ENCODE measurements around the gene YKT6. TPM values are rescaled to one million over a fixed set of nuclear protein-coding genes. Genes with fewer than 3 reads are reported as not detected.
A peak's percentile ranks its signal among the peaks of the same experiment; 100 is the strongest.

YKT6 gene
- total and polyA plus RNA-seq, 2 experiments from 2014 or later = 33.5 to 114 TPM

DNA sequence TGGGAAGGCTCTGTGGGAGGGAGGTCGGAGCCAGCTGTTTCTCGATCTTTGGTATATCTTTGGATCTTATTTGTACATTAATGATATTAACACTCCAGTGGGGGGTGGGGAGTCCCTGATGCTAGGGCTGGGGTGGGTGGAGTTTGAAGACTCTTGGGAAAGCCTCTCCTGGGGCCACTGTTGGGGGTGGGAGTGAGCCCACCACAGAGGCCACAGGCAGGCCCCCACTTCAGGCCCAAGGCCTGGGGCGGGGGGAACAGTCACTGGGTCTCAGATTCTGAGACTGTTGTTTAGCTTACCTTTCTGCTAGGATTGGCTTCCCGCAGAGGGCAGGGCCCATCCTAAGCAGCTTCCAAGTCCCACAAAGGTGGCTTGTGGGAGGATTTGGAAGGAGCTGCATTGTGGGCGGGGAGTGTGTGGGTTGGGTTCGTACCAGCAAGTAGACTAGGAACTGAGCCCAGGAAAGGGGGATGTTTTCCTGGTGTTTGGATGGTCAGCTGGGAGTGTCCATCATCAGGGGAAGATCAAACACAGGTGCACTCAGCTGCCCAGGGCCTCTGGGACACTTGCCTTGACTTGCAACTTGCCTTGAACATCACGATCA is 11.9 kb downstream of the YKT6 start (continued):
- TF ChIP-seq, protein P1, sequence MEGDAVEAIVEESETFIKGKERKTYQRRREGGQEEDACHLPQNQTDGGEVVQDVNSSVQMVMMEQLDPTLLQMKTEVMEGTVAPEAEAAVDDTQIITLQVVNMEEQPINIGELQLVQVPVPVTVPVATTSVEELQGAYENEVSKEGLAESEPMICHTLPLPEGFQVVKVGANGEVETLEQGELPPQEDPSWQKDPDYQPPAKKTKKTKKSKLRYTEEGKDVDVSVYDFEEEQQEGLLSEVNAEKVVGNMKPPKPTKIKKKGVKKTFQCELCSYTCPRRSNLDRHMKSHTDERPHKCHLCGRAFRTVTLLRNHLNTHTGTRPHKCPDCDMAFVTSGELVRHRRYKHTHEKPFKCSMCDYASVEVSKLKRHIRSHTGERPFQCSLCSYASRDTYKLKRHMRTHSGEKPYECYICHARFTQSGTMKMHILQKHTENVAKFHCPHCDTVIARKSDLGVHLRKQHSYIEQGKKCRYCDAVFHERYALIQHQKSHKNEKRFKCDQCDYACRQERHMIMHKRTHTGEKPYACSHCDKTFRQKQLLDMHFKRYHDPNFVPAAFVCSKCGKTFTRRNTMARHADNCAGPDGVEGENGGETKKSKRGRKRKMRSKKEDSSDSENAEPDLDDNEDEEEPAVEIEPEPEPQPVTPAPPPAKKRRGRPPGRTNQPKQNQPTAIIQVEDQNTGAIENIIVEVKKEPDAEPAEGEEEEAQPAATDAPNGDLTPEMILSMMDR (conservative IDR thresholded peaks at IDR 0.05; ENCODE audit: low read depth in 2 of 2) = no peak

DNA sequence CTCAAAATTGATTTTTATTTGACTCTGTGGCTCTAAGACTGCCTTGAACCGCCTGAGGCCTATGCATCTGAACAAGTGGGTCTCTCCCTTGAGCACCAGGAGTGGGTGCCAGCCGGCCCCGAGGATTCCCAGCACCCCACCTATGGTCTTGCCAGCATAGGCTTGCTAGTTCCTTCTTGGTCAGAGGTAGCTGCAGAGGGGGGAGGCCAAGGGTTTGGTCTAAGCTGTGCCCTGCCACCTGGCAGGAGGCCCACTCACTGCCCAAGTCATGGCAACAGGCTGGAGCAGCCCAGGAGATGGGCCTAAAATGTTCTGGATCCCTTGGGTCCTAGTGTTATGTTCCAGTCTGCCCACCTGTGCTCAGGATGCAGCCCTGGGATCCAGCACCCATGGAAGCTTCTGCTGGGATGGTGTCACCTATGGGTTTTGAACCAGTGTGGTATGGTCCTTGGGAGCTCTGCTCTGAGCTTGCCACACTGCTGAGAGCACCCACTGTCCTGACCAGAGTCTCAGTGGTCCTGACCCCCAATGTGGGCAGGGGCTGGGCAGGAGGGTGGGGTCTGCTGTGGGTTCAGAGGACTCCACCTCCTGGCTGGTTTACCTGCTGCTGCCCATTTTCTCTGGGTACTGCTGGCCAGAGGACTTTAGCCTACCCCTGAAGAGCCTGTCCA is 12.6 kb downstream of the YKT6 start:
- ATAC-seq = no peak
- peaks cover 1% of the 10 kb centered on the region for H3K27me3 Mint-ChIP-seq (ENCODE audit: insufficient read depth, low read depth, poor library complexity)
- no peaks in the 10 kb centered on the region for H3F3A ChIP-seq (replicated peaks; ENCODE audit: low read depth)
- H3K4me1 ChIP-seq (ENCODE audit: insufficient read depth) = peaks cover 7% of the 10 kb centered on the region
- H3K27ac ChIP-seq (ENCODE audit: low read depth) = peak overlapping the region; percentile 12; the same call in 1 of the 2 replicates
- no peaks in the 10 kb centered on the region for H3K27me3 ChIP-seq (ENCODE audit: insufficient read depth)
- H3K4me2 ChIP-seq = no peak overlapping the region
- no peaks in the 10 kb centered on the region for H3K9me3 Mint-ChIP-seq
- H3K36me3 ChIP-seq (ENCODE audit: insufficient read depth) = peaks cover 20% of the 10 kb centered on the region
- no peak overlapping the region for H3K4me3 Mint-ChIP-seq
- no peak overlapping the region for H3K4me3 ChIP-seq
- peak overlapping the region; percentile 87; the same call in 1 of the 2 replicates for H3K27ac Mint-ChIP-seq
- H2AFZ ChIP-seq = no peak overlapping the region
- H3K79me2 ChIP-seq (replicated peaks; ENCODE audit: insufficient read depth) = no peaks in the 10 kb centered on the region
- peaks cover 11% of the 10 kb centered on the region; the same call in 1 of the 2 replicates for H4K20me1 ChIP-seq (replicated peaks; ENCODE audit: insufficient read depth)
- DNase-seq (ENCODE audit: low spot score) = no peak
- H3K9me2 ChIP-seq (ENCODE audit: insufficient read depth) = no peaks in the 10 kb centered on the region
- H3K36me3 Mint-ChIP-seq (ENCODE audit: low read depth) = peaks cover 38% of the 10 kb centered on the region
- H3K4me1 Mint-ChIP-seq = peaks cover 29% of the 10 kb centered on the region
- TF ChIP-seq, protein P2, sequence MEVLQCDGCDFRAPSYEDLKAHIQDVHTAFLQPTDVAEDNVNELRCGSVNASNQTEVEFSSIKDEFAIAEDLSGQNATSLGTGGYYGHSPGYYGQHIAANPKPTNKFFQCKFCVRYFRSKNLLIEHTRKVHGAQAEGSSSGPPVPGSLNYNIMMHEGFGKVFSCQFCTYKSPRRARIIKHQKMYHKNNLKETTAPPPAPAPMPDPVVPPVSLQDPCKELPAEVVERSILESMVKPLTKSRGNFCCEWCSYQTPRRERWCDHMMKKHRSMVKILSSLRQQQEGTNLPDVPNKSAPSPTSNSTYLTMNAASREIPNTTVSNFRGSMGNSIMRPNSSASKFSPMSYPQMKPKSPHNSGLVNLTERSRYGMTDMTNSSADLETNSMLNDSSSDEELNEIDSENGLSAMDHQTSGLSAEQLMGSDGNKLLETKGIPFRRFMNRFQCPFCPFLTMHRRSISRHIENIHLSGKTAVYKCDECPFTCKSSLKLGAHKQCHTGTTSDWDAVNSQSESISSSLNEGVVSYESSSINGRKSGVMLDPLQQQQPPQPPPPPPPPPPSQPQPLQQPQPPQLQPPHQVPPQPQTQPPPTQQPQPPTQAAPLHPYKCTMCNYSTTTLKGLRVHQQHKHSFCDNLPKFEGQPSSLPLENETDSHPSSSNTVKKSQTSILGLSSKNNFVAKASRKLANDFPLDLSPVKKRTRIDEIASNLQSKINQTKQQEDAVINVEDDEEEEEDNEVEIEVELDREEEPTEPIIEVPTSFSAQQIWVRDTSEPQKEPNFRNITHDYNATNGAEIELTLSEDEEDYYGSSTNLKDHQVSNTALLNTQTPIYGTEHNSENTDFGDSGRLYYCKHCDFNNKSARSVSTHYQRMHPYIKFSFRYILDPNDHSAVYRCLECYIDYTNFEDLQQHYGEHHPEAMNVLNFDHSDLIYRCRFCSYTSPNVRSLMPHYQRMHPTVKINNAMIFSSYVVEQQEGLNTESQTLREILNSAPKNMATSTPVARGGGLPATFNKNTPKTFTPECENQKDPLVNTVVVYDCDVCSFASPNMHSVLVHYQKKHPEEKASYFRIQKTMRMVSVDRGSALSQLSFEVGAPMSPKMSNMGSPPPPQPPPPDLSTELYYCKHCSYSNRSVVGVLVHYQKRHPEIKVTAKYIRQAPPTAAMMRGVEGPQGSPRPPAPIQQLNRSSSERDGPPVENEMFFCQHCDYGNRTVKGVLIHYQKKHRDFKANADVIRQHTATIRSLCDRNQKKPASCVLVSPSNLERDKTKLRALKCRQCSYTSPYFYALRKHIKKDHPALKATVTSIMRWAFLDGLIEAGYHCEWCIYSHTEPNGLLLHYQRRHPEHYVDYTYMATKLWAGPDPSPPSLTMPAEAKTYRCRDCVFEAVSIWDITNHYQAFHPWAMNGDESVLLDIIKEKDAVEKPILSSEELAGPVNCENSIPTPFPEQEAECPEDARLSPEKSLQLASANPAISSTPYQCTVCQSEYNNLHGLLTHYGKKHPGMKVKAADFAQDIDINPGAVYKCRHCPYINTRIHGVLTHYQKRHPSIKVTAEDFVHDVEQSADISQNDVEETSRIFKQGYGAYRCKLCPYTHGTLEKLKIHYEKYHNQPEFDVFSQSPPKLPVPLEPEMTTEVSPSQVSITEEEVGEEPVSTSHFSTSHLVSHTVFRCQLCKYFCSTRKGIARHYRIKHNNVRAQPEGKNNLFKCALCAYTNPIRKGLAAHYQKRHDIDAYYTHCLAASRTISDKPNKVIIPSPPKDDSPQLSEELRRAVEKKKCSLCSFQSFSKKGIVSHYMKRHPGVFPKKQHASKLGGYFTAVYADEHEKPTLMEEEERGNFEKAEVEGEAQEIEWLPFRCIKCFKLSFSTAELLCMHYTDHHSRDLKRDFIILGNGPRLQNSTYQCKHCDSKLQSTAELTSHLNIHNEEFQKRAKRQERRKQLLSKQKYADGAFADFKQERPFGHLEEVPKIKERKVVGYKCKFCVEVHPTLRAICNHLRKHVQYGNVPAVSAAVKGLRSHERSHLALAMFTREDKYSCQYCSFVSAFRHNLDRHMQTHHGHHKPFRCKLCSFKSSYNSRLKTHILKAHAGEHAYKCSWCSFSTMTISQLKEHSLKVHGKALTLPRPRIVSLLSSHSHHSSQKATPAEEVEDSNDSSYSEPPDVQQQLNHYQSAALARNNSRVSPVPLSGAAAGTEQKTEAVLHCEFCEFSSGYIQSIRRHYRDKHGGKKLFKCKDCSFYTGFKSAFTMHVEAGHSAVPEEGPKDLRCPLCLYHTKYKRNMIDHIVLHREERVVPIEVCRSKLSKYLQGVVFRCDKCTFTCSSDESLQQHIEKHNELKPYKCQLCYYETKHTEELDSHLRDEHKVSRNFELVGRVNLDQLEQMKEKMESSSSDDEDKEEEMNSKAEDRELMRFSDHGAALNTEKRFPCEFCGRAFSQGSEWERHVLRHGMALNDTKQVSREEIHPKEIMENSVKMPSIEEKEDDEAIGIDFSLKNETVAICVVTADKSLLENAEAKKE (CRISPR knock-in tag; IDR thresholded peaks at IDR 0.05) = no peak
- TF ChIP-seq, protein P3, sequence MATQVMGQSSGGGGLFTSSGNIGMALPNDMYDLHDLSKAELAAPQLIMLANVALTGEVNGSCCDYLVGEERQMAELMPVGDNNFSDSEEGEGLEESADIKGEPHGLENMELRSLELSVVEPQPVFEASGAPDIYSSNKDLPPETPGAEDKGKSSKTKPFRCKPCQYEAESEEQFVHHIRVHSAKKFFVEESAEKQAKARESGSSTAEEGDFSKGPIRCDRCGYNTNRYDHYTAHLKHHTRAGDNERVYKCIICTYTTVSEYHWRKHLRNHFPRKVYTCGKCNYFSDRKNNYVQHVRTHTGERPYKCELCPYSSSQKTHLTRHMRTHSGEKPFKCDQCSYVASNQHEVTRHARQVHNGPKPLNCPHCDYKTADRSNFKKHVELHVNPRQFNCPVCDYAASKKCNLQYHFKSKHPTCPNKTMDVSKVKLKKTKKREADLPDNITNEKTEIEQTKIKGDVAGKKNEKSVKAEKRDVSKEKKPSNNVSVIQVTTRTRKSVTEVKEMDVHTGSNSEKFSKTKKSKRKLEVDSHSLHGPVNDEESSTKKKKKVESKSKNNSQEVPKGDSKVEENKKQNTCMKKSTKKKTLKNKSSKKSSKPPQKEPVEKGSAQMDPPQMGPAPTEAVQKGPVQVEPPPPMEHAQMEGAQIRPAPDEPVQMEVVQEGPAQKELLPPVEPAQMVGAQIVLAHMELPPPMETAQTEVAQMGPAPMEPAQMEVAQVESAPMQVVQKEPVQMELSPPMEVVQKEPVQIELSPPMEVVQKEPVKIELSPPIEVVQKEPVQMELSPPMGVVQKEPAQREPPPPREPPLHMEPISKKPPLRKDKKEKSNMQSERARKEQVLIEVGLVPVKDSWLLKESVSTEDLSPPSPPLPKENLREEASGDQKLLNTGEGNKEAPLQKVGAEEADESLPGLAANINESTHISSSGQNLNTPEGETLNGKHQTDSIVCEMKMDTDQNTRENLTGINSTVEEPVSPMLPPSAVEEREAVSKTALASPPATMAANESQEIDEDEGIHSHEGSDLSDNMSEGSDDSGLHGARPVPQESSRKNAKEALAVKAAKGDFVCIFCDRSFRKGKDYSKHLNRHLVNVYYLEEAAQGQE (IDR thresholded peaks at IDR 0.05; ENCODE audit: unreplicated experiment) = no peak
- TF ChIP-seq, protein P4, sequence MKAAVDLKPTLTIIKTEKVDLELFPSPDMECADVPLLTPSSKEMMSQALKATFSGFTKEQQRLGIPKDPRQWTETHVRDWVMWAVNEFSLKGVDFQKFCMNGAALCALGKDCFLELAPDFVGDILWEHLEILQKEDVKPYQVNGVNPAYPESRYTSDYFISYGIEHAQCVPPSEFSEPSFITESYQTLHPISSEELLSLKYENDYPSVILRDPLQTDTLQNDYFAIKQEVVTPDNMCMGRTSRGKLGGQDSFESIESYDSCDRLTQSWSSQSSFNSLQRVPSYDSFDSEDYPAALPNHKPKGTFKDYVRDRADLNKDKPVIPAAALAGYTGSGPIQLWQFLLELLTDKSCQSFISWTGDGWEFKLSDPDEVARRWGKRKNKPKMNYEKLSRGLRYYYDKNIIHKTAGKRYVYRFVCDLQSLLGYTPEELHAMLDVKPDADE (IDR thresholded peaks at IDR 0.05) = no peak
- TF ChIP-seq POLR2AphosphoS5 (IDR thresholded peaks at IDR 0.05; ENCODE audit: low read depth) (no peak), NANOG (IDR thresholded peaks at IDR 0.05; ENCODE audit: borderline replicate concordance) (no peak), STAT1 (IDR thresholded peaks at IDR 0.05; ENCODE audit: unreplicated experiment) (no peak), ZNF331 (CRISPR knock-in tag; IDR thresholded peaks at IDR 0.05; ENCODE audit: low read depth) (no peak)
- TF ChIP-seq, protein P1 (conservative IDR thresholded peaks at IDR 0.05; ENCODE audit: low read depth in 2 of 2) = no peak
